BE2C (cell line): ENCODE results near the gene SPACA5B.
"Not testable (repeated sequence)": the region's sequence is repeated elsewhere in the genome, so short reads cannot be mapped to it uniquely, and the experiment has no call there.

Experiments used
- DNase-seq: peaks from one replicate; pipeline ENCODE4 v3.0.0-alpha.2; 2020
- H3K27me3 ChIP-seq: fragments of 250-450 bp; sonication (Bioruptor Pico); 2 replicates; pipeline ENCODE4 v1.5.1; 2020; ENCODE audit warnings: mild to moderate bottlenecking
- H3K36me3 ChIP-seq: fragments of 250-450 bp; sonication (Bioruptor Pico); 2 replicates; pipeline ENCODE4 v1.5.1; 2020; ENCODE audit warnings: mild to moderate bottlenecking
- H3K4me1 ChIP-seq: fragments of 250-450 bp; sonication (Bioruptor Pico); 2 replicates; pipeline ENCODE4 v1.5.1; 2020
- H3K4me3 ChIP-seq: 2 replicates; pipeline ENCODE4 v1.5.1; 2011; ENCODE audit warnings: low read depth, low read length
- H3K9me3 ChIP-seq: fragments of 250-450 bp; sonication (Bioruptor Pico); 2 replicates; pipeline ENCODE4 v1.5.1; 2020
- CTCF ChIP-seq: IDR thresholded peaks from 2 replicates; pipeline ENCODE4 v1.5.1; 2012; ENCODE audit warnings: mild to moderate bottlenecking, low read depth, low read length

Gene SPACA5B

GRCh38 chrX:48102874-48103374 is 27.5 kb upstream of the SPACA5B start:
- Histone ChIP-seq H3K27me3 (no peaks in the 10 kb centered on the region), H3K4me1 (no peaks in the 10 kb centered on the region), H3K36me3 (no peaks in the 10 kb centered on the region), H3K9me3 (no peaks in the 10 kb centered on the region), H3K4me3 (no peak overlapping the region)
- no peak for TF ChIP-seq CTCF
- no peak for DNase-seq

- no peaks in the 10 kb centered on the region for H3K4me1 ChIP-seq
- no peaks in the 10 kb centered on the region for H3K9me3 ChIP-seq
- no peak for TF ChIP-seq CTCF
- no peaks in the 10 kb centered on the region for H3K36me3 ChIP-seq
- H3K4me3 ChIP-seq: no peak overlapping the region
- no peak for DNase-seq
- H3K27me3 ChIP-seq: no peaks in the 10 kb centered on the region
Observed at GRCh38 chrX:48107717-48108116, 22.7 kb upstream of the SPACA5B start.

- not testable (repeated sequence) for H3K36me3 ChIP-seq, H3K27me3 ChIP-seq, DNase-seq, H3K9me3 ChIP-seq, H3K4me1 ChIP-seq, H3K4me3 ChIP-seq
Observed at GRCh38 chrX:48125286-48125685, 5.1 kb upstream of the SPACA5B start.

GRCh38 chrX:48132308-48132844 is 1.9 kb downstream of the SPACA5B start:
- H3K9me3 ChIP-seq, H3K4me1 ChIP-seq, H3K27me3 ChIP-seq, DNase-seq, H3K36me3 ChIP-seq, H3K4me3 ChIP-seq: not testable (repeated sequence)

- H3K4me3 ChIP-seq, H3K27me3 ChIP-seq, DNase-seq, H3K4me1 ChIP-seq, H3K36me3 ChIP-seq, H3K9me3 ChIP-seq: not testable (repeated sequence)
Observed at GRCh38 chrX:48139076-48139475, 8.7 kb downstream of the SPACA5B start.

GRCh38 chrX:48141810-48142508 is 11.5 kb downstream of the SPACA5B start:
- not testable (repeated sequence) for H3K4me1 ChIP-seq, H3K4me3 ChIP-seq, H3K36me3 ChIP-seq, H3K9me3 ChIP-seq, DNase-seq, H3K27me3 ChIP-seq

- not testable (repeated sequence) for H3K36me3 ChIP-seq, DNase-seq, H3K9me3 ChIP-seq, H3K4me1 ChIP-seq, H3K27me3 ChIP-seq, H3K4me3 ChIP-seq
Observed at GRCh38 chrX:48142697-48143096, 12.3 kb downstream of the SPACA5B start.

GRCh38 chrX:48153769-48154168 is 23.3 kb downstream of the SPACA5B start:
- Histone ChIP-seq H3K4me3 (no peak overlapping the region), H3K4me1 (no peaks in the 10 kb centered on the region), H3K36me3 (no peaks in the 10 kb centered on the region), H3K27me3 (no peaks in the 10 kb centered on the region), H3K9me3 (no peaks in the 10 kb centered on the region)
- no peak for DNase-seq
- no peak for TF ChIP-seq CTCF

- H3K4me3 ChIP-seq: no peak overlapping the region
- DNase-seq: no peak
- TF ChIP-seq CTCF: no peak
- H3K27me3 ChIP-seq: no peaks in the 10 kb centered on the region
- H3K36me3 ChIP-seq: no peaks in the 10 kb centered on the region
- H3K4me1 ChIP-seq: no peaks in the 10 kb centered on the region
- no peaks in the 10 kb centered on the region for H3K9me3 ChIP-seq
Observed at GRCh38 chrX:48154796-48155195, 24.4 kb downstream of the SPACA5B start.
